ENCODE results near the gene RAB25.
"Not testable (repeated sequence)": the region's sequence is repeated elsewhere in the genome, so short reads cannot be mapped to it uniquely, and the experiment has no call there.

GRCh38 chr1:156034991-156035390 is 26.0 kb upstream of the RAB25 start:
- TF ChIP-seq, protein P1, sequence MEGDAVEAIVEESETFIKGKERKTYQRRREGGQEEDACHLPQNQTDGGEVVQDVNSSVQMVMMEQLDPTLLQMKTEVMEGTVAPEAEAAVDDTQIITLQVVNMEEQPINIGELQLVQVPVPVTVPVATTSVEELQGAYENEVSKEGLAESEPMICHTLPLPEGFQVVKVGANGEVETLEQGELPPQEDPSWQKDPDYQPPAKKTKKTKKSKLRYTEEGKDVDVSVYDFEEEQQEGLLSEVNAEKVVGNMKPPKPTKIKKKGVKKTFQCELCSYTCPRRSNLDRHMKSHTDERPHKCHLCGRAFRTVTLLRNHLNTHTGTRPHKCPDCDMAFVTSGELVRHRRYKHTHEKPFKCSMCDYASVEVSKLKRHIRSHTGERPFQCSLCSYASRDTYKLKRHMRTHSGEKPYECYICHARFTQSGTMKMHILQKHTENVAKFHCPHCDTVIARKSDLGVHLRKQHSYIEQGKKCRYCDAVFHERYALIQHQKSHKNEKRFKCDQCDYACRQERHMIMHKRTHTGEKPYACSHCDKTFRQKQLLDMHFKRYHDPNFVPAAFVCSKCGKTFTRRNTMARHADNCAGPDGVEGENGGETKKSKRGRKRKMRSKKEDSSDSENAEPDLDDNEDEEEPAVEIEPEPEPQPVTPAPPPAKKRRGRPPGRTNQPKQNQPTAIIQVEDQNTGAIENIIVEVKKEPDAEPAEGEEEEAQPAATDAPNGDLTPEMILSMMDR (IDR thresholded peaks at IDR 0.05) = not testable (repeated sequence)
- not testable (repeated sequence) for TF ChIP-seq ZFX (IDR thresholded peaks at IDR 0.05; ENCODE audit: borderline replicate concordance)

Measured in 22Rv1 (cell line).